Endothelial cell (in vitro differentiated cells): ENCODE results near the gene ELAPOR1. TPM values are rescaled to one million over a fixed set of nuclear protein-coding genes. Genes with fewer than 3 reads are reported as not detected.

Source experiments
- DNase-seq: peaks from one replicate; pipeline ENCODE4 v3.0.0; 2021; ENCODE audit warnings: low spot score
- H3K27ac Mint-ChIP-seq: one replicate; pipeline ENCODE4 v1.8.0; 2021; ENCODE audit warnings: mixed read lengths, inconsistent platforms; ENCODE audit not compliant: unreplicated experiment
- H3K27me3 Mint-ChIP-seq: one replicate; pipeline ENCODE4 v1.8.0; 2021; ENCODE audit warnings: mild to moderate bottlenecking, moderate library complexity, mixed read lengths, inconsistent platforms; ENCODE audit not compliant: unreplicated experiment
- H3K36me3 Mint-ChIP-seq: one replicate; pipeline ENCODE4 v1.8.0; 2021; ENCODE audit warnings: mild to moderate bottlenecking, low read depth, mixed read lengths, inconsistent platforms; ENCODE audit not compliant: unreplicated experiment
- H3K4me1 Mint-ChIP-seq: one replicate; pipeline ENCODE4 v1.8.0; 2021; ENCODE audit warnings: mild to moderate bottlenecking, mixed read lengths, inconsistent platforms; ENCODE audit not compliant: unreplicated experiment
- H3K4me3 Mint-ChIP-seq: one replicate; pipeline ENCODE4 v1.8.0; 2021; ENCODE audit warnings: mild to moderate bottlenecking, mixed read lengths, inconsistent platforms; ENCODE audit not compliant: unreplicated experiment
- H3K9me3 Mint-ChIP-seq: one replicate; pipeline ENCODE4 v1.8.0; 2021; ENCODE audit warnings: mixed read lengths, inconsistent platforms; ENCODE audit not compliant: unreplicated experiment
- total RNA-seq: library from RNA; stranded (reverse); fragmentation: NEBNext Ultra II Directional; extraction: Animal tissue kit (Norgen Biotek cat#: 25700); gene quantifications from one replicate; pipeline ENCODE4 v1.2.1, GENCODE V29; 2021; ENCODE audit not compliant: unreplicated experiment
- TF ChIP-seq, protein P1 (sequence below): fragments of 200-600 bp; sonication (generic); IDR thresholded peaks from one replicate; pipeline ENCODE4 v1.5.0; 2021; ENCODE audit warnings: antibody characterized with exemption; ENCODE audit not compliant: unreplicated experiment

The ELAPOR1 gene
- total RNA-seq, 1 donor from 2014 or later, result 0.26 TPM

DNA sequence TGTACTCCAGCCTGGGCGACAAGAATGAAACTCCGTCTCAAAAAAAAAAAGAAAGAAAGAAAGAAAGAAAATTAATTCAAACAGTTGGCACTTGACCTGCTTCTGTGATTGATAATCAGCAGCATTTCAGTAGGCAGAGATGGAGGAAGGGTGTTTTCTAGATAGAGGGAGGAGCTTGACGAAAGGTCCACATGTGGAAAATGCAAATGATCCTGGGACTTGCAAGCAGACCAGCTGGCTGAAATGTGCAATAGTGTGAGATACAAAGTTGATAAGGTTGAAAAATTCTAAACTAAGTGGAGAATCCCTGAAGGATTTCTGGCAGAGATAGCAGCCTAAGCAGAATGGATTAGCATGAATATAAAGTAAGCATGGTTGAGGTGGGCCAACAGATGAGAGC is 4.2 kb downstream of the ELAPOR1 start:
- Mint-ChIP-seq H3K4me1 (peaks cover under 1% of the 10 kb centered on the region), H3K27me3 (peaks cover 7% of the 10 kb centered on the region), H3K9me3 (no peaks in the 10 kb centered on the region), H3K27ac (no peak overlapping the region), H3K4me3 (no peak overlapping the region), H3K36me3 (no peaks in the 10 kb centered on the region)
- DNase-seq, result no peak
- TF ChIP-seq, protein P1, sequence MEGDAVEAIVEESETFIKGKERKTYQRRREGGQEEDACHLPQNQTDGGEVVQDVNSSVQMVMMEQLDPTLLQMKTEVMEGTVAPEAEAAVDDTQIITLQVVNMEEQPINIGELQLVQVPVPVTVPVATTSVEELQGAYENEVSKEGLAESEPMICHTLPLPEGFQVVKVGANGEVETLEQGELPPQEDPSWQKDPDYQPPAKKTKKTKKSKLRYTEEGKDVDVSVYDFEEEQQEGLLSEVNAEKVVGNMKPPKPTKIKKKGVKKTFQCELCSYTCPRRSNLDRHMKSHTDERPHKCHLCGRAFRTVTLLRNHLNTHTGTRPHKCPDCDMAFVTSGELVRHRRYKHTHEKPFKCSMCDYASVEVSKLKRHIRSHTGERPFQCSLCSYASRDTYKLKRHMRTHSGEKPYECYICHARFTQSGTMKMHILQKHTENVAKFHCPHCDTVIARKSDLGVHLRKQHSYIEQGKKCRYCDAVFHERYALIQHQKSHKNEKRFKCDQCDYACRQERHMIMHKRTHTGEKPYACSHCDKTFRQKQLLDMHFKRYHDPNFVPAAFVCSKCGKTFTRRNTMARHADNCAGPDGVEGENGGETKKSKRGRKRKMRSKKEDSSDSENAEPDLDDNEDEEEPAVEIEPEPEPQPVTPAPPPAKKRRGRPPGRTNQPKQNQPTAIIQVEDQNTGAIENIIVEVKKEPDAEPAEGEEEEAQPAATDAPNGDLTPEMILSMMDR, result no peak

DNA sequence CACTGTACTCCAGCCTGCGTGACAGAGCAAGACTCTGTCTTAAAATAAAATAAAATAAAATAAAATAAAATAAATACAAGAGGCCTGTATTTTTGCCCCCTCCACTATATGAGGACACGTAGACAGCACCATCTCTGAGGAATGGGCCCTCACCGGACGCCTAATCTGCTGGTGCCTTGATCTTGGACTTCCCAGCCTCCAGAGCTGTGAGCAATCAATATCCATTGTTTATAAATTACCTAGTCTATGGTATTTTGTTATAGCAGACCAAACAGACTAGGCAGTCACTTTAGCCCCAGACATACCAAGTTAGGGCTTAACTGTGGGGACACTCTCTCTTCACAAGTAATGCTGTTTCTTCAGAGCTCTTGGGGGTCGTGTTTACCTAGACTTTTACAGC is 6.4 kb downstream of the ELAPOR1 start:
- no peak for DNase-seq
- Mint-ChIP-seq H3K36me3 (no peaks in the 10 kb centered on the region), H3K9me3 (no peaks in the 10 kb centered on the region), H3K4me3 (no peak overlapping the region), H3K4me1 (no peaks in the 10 kb centered on the region), H3K27me3 (peaks cover 6% of the 10 kb centered on the region), H3K27ac (no peak overlapping the region)
- TF ChIP-seq, protein P1, result no peak

DNA sequence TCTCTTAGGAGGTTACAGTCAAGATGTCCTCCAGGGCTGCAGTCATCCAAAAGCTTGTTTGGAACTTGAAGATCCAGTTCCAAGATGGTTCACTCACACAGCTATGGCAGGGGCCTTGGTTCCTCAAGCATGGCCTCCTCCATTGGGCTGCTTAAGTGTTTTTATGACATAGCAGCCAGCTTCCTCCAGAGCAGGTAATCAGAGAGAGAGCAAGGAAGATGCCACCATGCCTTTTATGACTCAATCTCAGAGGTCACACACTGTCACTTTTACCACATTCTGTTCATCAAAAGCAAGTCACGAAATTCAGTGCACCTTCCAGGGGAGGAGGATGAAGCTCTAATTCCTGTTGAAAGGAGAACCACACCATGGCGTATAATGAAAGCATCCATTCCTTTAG is 17.1 kb downstream of the ELAPOR1 start:
- Mint-ChIP-seq H3K27me3 (peaks cover 2% of the 10 kb centered on the region), H3K27ac (no peak overlapping the region), H3K36me3 (no peaks in the 10 kb centered on the region), H3K4me3 (no peak overlapping the region), H3K9me3 (no peaks in the 10 kb centered on the region), H3K4me1 (peaks cover 4% of the 10 kb centered on the region)
- DNase-seq, result no peak
- TF ChIP-seq, protein P1, result no peak

DNA sequence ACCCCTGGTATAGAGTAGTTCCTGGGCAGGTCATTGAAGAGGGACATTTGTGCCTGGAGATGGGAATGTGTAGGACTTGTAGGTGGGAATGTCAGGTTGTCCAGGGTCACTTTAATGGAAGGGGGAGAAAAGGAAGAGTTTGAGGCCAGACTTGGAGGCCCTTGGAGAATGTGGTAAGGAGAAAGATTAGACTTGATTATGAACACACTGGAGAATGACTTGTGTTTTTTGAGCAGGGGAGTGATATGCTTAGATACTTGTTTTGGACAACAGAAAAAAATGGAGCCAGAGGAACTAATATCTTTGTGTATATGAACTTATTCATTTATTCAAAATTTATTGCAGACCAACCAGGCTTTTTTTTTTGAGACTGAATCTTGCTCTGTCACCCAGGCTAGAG is 17.9 kb downstream of the ELAPOR1 start:
- peaks cover 2% of the 10 kb centered on the region for H3K27me3 Mint-ChIP-seq
- DNase-seq, result no peak
- H3K9me3 Mint-ChIP-seq, result no peaks in the 10 kb centered on the region
- H3K4me3 Mint-ChIP-seq, result no peak overlapping the region
- H3K36me3 Mint-ChIP-seq, result no peaks in the 10 kb centered on the region
- peaks cover 4% of the 10 kb centered on the region for H3K4me1 Mint-ChIP-seq
- no peak overlapping the region for H3K27ac Mint-ChIP-seq
- TF ChIP-seq, protein P1, result no peak

DNA sequence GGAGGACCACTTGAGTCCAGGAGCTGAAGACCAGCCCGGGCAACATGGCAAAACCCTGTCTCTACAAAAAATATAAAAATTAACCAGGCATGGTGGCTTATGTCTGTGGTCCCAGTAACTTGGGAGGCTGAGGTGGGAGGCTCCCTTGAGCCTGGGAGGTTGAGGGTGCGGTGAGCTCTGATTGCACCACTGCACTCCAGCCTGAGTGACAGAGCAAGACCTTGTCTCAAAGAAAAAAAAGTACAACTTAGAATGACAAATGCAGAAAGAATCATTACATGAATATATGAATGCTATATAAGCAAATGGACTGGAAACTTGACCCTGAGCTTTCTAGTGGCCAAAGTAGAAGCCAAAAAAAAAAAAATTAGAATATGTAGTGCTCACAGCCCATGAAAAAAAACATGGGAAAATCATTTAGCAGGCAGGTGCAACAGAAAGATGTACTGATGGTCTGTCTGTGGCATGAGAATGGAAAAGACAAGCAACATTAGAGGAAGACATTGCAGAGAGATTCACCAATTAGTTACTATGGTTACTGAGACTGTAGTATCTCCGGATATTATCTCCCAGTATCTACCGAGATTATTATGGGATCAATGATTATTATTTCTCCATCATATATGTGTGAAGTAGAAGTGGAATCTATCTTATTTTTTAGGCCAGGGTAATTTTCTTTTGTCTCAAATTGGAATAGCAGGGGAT is 19.2 kb downstream of the ELAPOR1 start:
- no peaks in the 10 kb centered on the region for H3K36me3 Mint-ChIP-seq
- peaks cover 2% of the 10 kb centered on the region for H3K27me3 Mint-ChIP-seq
- peaks cover 4% of the 10 kb centered on the region for H3K4me1 Mint-ChIP-seq
- no peak for DNase-seq
- no peak overlapping the region for H3K4me3 Mint-ChIP-seq
- H3K9me3 Mint-ChIP-seq, result no peaks in the 10 kb centered on the region
- TF ChIP-seq, protein P1, result no peak
- H3K27ac Mint-ChIP-seq, result no peak overlapping the region
